HEK293 (cell line): Measurements from ENCODE around the gene CALM3.

ENCODE experiments used
- AEBP2 ChIP-seq: fragments of 450-650 bp; formaldehyde crosslinking; IDR thresholded peaks from 2 replicates; pipeline ENCODE4 v1.5.1; 2016; ENCODE audit warnings: missing biosample characterization, missing genetic modification characterization, borderline replicate concordance
- CTCF ChIP-seq: fragments of 450-650 bp; formaldehyde crosslinking; IDR thresholded peaks from 2 replicates; pipeline ENCODE4 v1.5.1; 2016; ENCODE audit warnings: missing biosample characterization, missing genetic modification characterization
- ELK4 ChIP-seq: IDR thresholded peaks from 2 replicates; pipeline ENCODE4 v1.6.1; 2011; ENCODE audit warnings: mild to moderate bottlenecking, low read depth, low read length, borderline replicate concordance
- PRDM10 ChIP-seq: fragments of 450-650 bp; formaldehyde crosslinking; IDR thresholded peaks from 2 replicates; pipeline ENCODE4 v1.5.1; 2016; ENCODE audit warnings: missing biosample characterization, missing genetic modification characterization
- ZNF274 ChIP-seq, 2 experiments: fragments of 200-500 bp in 1 of 2; fragments of 450-650 bp in 1 of 2; sonication (Bioruptor generic) in 1 of 2; formaldehyde crosslinking in 1 of 2; IDR thresholded peaks; 2 replicates each; pipeline versions ENCODE4 v1.5.1 to v1.6.1; 2014 to 2016; ENCODE audit warnings: borderline replicate concordance in 1 of 2, inconsistent platforms in 1 of 2, low read length in 1 of 2, missing biosample characterization in 1 of 2, missing genetic modification characterization in 1 of 2

GRCh38 chr19:46602392-46603194, 1.5 kb downstream of the CALM3 start:
- TF ChIP-seq AEBP2 (tag by site-specific recombination), result no peak
- TF ChIP-seq ELK4, result no peak
- TF ChIP-seq PRDM10 (tag by site-specific recombination), result no peak
- no peak for TF ChIP-seq CTCF (tag by site-specific recombination)
- TF ChIP-seq ZNF274 (IDR thresholded peaks at IDR 0.05; ENCODE audit: low read length), result no peak
- TF ChIP-seq ZNF274 (tag by site-specific recombination; IDR thresholded peaks at IDR 0.05; ENCODE audit: borderline replicate concordance), result no peak
